Astrocyte (in vitro differentiated cells and primary cell): ENCODE measurements around the gene SOX13. TPM values are rescaled to one million over a fixed set of nuclear protein-coding genes. Genes with fewer than 3 reads are reported as not detected.

Experiments used
- DNase-seq: peaks from one replicate; pipeline ENCODE4 v3.0.0-alpha.2; 2010; ENCODE audit warnings: low read depth
- FAIRE-seq: peaks from 2 replicates; lab custom pipeline; 2011; peaks lifted over from hg19 to GRCh38; lab: Jason Lieb, UNC
- H2AFZ ChIP-seq: 2 replicates; pipeline ENCODE4 v1.6.0; 2012; ENCODE audit warnings: low read depth, low read length, inconsistent platforms
- H3K27ac ChIP-seq: 2 replicates; pipeline ENCODE4 v1.5.1; 2011; ENCODE audit warnings: low read depth, low read length, inconsistent platforms
- H3K27me3 ChIP-seq: 2 replicates; pipeline ENCODE4 v1.6.0; 2011; ENCODE audit warnings: low read length, inconsistent platforms; ENCODE audit not compliant: insufficient read depth
- H3K36me3 ChIP-seq: 2 replicates; pipeline ENCODE4 v1.5.1; 2011; ENCODE audit warnings: low read length, inconsistent platforms; ENCODE audit not compliant: insufficient read depth
- H3K4me1 ChIP-seq: 2 replicates; pipeline ENCODE4 v1.5.1; 2011; ENCODE audit warnings: low read length, inconsistent platforms; ENCODE audit not compliant: insufficient read depth
- H3K4me2 ChIP-seq: 2 replicates; pipeline ENCODE4 v1.6.0; 2012; ENCODE audit warnings: low read length, inconsistent platforms
- H3K4me3 ChIP-seq: 2 replicates; pipeline ENCODE4 v1.5.1; 2011; ENCODE audit warnings: low read depth, mild to moderate bottlenecking, low read length, inconsistent platforms; ENCODE audit not compliant: insufficient read depth
- H3K79me2 ChIP-seq: 2 replicates; pipeline ENCODE4 v1.6.0; 2012; ENCODE audit warnings: mild to moderate bottlenecking, low read length, inconsistent platforms; ENCODE audit not compliant: insufficient read depth
- H3K9ac ChIP-seq: 2 replicates; pipeline ENCODE4 v1.6.0; 2012; ENCODE audit warnings: mild to moderate bottlenecking, low read length, inconsistent platforms
- H3K9me3 ChIP-seq: 2 replicates; pipeline ENCODE4 v1.5.1; 2012; ENCODE audit warnings: low read depth, mild to moderate bottlenecking, low read length, inconsistent platforms; ENCODE audit not compliant: insufficient read depth
- H4K20me1 ChIP-seq: 2 replicates; pipeline ENCODE4 v1.6.0; 2012; ENCODE audit warnings: low read length, inconsistent platforms; ENCODE audit not compliant: insufficient read depth
- H3K27ac Mint-ChIP-seq: one replicate; pipeline ENCODE4 v1.8.0; 2021; ENCODE audit warnings: mild to moderate bottlenecking, mixed read lengths; ENCODE audit not compliant: unreplicated experiment
- H3K27me3 Mint-ChIP-seq: one replicate; pipeline ENCODE4 v1.8.0; 2021; ENCODE audit warnings: low read depth, mixed read lengths; ENCODE audit not compliant: unreplicated experiment
- H3K36me3 Mint-ChIP-seq: one replicate; pipeline ENCODE4 v1.8.0; 2021; ENCODE audit warnings: low read depth, mixed read lengths; ENCODE audit not compliant: unreplicated experiment
- H3K4me1 Mint-ChIP-seq: one replicate; pipeline ENCODE4 v1.8.0; 2021; ENCODE audit warnings: low read depth, mixed read lengths; ENCODE audit not compliant: unreplicated experiment
- H3K4me3 Mint-ChIP-seq: one replicate; pipeline ENCODE4 v1.8.0; 2021; ENCODE audit warnings: mild to moderate bottlenecking, moderate library complexity, mixed read lengths; ENCODE audit not compliant: unreplicated experiment
- H3K9me3 Mint-ChIP-seq: one replicate; pipeline ENCODE4 v1.8.0; 2021; ENCODE audit warnings: mild to moderate bottlenecking, mixed read lengths; ENCODE audit not compliant: unreplicated experiment
- EZH2 ChIP-seq: IDR thresholded peaks from 2 replicates; pipeline ENCODE4 v1.6.1; 2012; ENCODE audit warnings: mild to moderate bottlenecking, low read length, inconsistent platforms; ENCODE audit not compliant: insufficient read depth
- total RNA-seq: library from RNA; stranded (reverse); gene quantifications from 2 replicates; pipeline ENCODE4 v1.2.1, GENCODE V29; 2021
- TF ChIP-seq, protein P1 (sequence below): IDR thresholded peaks from 2 replicates; pipeline ENCODE4 v1.5.1; 2011; ENCODE audit warnings: low read depth, mild to moderate bottlenecking, inconsistent platforms, low read length, moderate library complexity; ENCODE audit not compliant: insufficient read depth

The SOX13 gene
- total RNA-seq, 1 donor from 2014 or later = 12.4 TPM

DNA sequence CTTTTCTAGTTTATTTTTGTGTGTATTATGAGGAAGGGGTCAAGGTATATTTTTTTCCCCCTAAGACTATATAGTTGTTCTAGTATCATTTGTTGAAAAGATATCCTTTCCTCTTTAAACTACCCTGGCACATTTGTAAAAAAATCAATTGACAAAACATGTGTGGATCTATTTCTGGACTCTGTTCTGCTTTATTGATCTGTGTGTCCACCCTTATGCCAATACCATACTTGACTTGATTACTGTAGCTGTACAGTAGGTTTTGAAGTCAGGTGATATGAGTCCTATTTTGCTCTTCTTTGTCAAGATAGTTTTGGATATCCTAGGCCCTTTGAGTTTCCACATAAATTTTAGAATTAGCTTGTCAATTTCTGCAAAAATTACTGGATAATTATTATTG is 21.2 kb upstream of the SOX13 start:
- Mint-ChIP-seq H3K4me1 (no peaks in the 10 kb centered on the region), H3K4me3 (no peak overlapping the region), H3K27me3 (peaks cover 3% of the 10 kb centered on the region), H3K36me3 (no peaks in the 10 kb centered on the region), H3K9me3 (no peaks in the 10 kb centered on the region), H3K27ac (no peak overlapping the region)
- Histone ChIP-seq H3K27me3 (no peaks in the 10 kb centered on the region), H3K9ac (no peak overlapping the region), H4K20me1 (no peaks in the 10 kb centered on the region), H3K9me3 (no peaks in the 10 kb centered on the region), H3K4me3 (no peak overlapping the region), H3K4me1 (no peaks in the 10 kb centered on the region), H3K27ac (no peak overlapping the region), H3K79me2 (no peaks in the 10 kb centered on the region), H3K36me3 (no peaks in the 10 kb centered on the region), H2AFZ (no peak overlapping the region), H3K4me2 (no peak overlapping the region)
- no peak for TF ChIP-seq EZH2
- TF ChIP-seq, protein P1, sequence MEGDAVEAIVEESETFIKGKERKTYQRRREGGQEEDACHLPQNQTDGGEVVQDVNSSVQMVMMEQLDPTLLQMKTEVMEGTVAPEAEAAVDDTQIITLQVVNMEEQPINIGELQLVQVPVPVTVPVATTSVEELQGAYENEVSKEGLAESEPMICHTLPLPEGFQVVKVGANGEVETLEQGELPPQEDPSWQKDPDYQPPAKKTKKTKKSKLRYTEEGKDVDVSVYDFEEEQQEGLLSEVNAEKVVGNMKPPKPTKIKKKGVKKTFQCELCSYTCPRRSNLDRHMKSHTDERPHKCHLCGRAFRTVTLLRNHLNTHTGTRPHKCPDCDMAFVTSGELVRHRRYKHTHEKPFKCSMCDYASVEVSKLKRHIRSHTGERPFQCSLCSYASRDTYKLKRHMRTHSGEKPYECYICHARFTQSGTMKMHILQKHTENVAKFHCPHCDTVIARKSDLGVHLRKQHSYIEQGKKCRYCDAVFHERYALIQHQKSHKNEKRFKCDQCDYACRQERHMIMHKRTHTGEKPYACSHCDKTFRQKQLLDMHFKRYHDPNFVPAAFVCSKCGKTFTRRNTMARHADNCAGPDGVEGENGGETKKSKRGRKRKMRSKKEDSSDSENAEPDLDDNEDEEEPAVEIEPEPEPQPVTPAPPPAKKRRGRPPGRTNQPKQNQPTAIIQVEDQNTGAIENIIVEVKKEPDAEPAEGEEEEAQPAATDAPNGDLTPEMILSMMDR = no peak
- no peak for FAIRE-seq
- DNase-seq = no peak

GRCh38 chr1:204053893-204054292 is 19.0 kb upstream of the SOX13 start:
- Histone ChIP-seq H2AFZ (no peak overlapping the region), H3K36me3 (no peaks in the 10 kb centered on the region), H4K20me1 (no peaks in the 10 kb centered on the region), H3K27me3 (no peaks in the 10 kb centered on the region), H3K4me2 (no peak overlapping the region), H3K27ac (no peak overlapping the region), H3K9ac (no peak overlapping the region), H3K4me1 (peaks cover 5% of the 10 kb centered on the region), H3K79me2 (no peaks in the 10 kb centered on the region), H3K9me3 (no peaks in the 10 kb centered on the region), H3K4me3 (no peak overlapping the region)
- H3K36me3 Mint-ChIP-seq = no peaks in the 10 kb centered on the region
- H3K4me3 Mint-ChIP-seq = no peak overlapping the region
- DNase-seq (no peak), FAIRE-seq (no peak)
- H3K9me3 Mint-ChIP-seq = no peaks in the 10 kb centered on the region
- no peaks in the 10 kb centered on the region for H3K27me3 Mint-ChIP-seq
- H3K27ac Mint-ChIP-seq = no peak overlapping the region
- TF ChIP-seq, protein P1 = no peak
- TF ChIP-seq EZH2 = no peak
- peaks cover 15% of the 10 kb centered on the region for H3K4me1 Mint-ChIP-seq

- Histone ChIP-seq H3K4me1 (peaks cover 5% of the 10 kb centered on the region), H3K9me3 (no peaks in the 10 kb centered on the region), H3K36me3 (no peaks in the 10 kb centered on the region), H4K20me1 (no peaks in the 10 kb centered on the region), H3K27ac (no peak overlapping the region), H2AFZ (no peak overlapping the region), H3K9ac (no peak overlapping the region), H3K4me2 (no peak overlapping the region), H3K79me2 (no peaks in the 10 kb centered on the region), H3K27me3 (no peaks in the 10 kb centered on the region), H3K4me3 (no peak overlapping the region)
- no peak for DNase-seq
- Mint-ChIP-seq H3K27me3 (no peaks in the 10 kb centered on the region), H3K9me3 (no peaks in the 10 kb centered on the region), H3K4me3 (no peak overlapping the region), H3K4me1 (peaks cover 15% of the 10 kb centered on the region), H3K27ac (no peak overlapping the region), H3K36me3 (no peaks in the 10 kb centered on the region)
- FAIRE-seq = no peak
- TF ChIP-seq, protein P1 = no peak
- TF ChIP-seq EZH2 = no peak
Measured at GRCh38 chr1:204059970-204060369, 12.9 kb upstream of the SOX13 start.
